Measurements from ENCODE around the gene VILL. TPM values are rescaled to one million over a fixed set of nuclear protein-coding genes. Genes with fewer than 3 reads are reported as not detected.

VILL gene
- total and polyA plus RNA-seq, 2 of the 8 experiments (the other 6 are each of a cell fraction or from before 2014, with no cell fraction given): 4.1 to 4.2 TPM

GRCh38 chr3:38006031-38006430, 15.4 kb downstream of the VILL start (continued):
- TF ChIP-seq CTCF (IDR thresholded peaks at IDR 0.05; ENCODE audit: control extremely low read depth in 1 of 3, insufficient read depth in 1 of 3, low read depth in 1 of 3, low read length in 3 of 3): no peak
